GM19455 (cell line): ENCODE results near the gene OSBPL5.

Source experiments
- ATAC-seq: cut with Tn5 transposase; IDR thresholded peaks from one replicate; pipeline ENCODE4 v1.9.1; 2021; ENCODE audit not compliant: unreplicated experiment

Gene OSBPL5

DNA sequence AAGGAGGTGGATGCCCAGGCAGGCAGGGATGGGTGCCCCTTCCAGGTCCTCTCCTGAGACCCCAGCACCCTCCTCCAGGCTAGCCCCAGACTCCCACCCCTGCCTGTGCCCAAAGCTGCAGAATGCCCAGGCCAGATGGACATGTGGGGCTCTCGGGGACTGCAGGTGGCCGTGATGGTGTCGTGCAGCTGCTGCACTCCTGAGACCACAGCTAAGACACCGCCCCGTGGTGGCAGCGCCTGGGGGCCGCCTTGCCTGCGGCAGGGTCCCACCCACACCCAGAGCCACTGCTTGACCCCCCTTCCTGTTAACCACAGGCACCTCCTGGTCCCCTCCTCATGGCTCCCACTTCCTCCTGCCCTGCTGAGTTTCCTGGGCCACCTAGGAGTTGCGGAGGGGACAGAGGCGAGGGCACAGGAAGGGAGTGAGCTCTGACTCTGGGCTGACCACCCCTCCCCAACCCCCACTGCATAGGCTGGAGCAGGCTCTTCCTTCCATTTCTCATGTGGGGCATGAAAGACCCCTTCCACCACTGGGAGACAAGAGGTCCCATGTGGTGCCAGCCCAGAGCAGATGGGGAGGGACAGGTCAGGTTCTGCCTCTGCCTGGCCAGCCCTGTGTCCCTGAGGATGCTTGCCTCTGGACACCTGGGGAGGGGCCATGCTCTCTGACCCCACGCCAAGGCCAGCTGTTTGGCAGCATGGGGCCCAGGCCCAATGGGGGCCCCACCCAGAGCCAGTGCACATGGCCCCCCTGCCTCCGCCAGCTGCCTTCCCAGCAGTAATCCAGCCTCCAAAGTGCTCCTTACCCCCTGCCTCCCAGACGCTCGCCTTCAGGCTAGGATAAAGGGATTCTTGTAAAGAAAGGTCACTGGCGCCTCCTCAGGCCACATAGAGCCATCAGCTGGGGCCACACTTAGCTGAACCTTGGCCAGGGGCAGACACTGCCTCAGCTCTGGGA is 29.3 kb downstream of the OSBPL5 start:
- no peak for ATAC-seq

DNA sequence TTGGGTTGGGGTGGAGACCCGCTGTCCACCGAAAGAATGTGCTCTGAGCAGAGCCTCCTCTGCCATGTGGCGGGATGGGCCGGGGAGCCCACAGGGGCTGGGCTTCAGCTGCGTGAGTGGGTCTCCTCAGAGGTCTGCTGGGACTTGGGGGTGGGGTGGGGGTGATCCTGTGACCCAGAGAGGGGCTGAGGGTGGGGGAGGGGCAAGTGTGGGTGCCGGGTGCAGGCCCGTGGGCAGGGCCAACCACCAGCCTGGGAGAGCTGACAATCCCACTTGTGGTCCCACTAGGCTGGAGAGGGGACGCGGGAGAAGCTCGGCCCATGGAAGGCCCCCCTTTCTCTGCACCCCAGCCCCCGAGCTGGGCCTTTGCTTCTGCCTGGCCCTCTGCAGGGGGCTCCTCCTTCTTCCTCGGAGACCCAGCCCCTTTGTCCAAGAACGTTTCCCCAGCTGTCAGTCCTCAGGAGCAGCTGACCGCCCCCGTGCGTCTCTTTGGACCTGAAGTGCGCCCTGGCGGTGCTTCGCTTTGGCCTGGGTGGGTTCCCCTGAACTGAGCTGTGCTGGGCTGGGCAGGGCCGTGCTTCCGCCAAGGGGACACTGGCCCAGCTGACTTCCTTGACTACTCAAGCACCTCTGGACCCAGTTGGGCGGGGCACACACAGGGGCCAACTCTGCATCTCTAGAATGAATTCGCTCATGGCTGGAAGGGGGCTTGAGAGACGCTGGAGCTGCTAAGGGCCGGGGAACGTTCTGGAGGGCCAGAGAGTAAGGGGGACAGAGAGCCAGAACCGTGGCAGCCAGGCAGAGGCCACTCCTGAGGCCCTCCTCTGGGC is 30.2 kb downstream of the OSBPL5 start:
- no peak for ATAC-seq

DNA sequence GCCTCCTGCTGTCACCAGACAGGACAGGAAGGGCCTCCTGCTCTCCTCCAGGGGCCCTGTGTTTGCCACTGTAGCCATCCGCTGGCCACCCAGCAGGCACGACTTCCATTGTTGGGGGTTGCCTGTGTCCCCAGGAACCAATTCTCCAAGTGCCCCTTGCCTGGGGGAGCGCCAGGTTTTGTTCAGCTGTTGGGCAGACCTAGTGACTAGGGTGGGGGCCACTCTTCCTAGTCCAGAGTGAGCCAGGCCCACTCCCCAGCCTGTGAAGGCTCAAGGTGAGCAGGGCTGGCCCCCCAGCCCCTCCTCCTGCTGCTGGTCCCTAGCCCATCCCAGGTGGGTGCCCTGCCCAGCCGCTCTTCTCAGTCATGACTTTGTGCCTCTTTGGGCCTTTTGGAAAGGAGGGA is 30.9 kb downstream of the OSBPL5 start:
- no peak for ATAC-seq

DNA sequence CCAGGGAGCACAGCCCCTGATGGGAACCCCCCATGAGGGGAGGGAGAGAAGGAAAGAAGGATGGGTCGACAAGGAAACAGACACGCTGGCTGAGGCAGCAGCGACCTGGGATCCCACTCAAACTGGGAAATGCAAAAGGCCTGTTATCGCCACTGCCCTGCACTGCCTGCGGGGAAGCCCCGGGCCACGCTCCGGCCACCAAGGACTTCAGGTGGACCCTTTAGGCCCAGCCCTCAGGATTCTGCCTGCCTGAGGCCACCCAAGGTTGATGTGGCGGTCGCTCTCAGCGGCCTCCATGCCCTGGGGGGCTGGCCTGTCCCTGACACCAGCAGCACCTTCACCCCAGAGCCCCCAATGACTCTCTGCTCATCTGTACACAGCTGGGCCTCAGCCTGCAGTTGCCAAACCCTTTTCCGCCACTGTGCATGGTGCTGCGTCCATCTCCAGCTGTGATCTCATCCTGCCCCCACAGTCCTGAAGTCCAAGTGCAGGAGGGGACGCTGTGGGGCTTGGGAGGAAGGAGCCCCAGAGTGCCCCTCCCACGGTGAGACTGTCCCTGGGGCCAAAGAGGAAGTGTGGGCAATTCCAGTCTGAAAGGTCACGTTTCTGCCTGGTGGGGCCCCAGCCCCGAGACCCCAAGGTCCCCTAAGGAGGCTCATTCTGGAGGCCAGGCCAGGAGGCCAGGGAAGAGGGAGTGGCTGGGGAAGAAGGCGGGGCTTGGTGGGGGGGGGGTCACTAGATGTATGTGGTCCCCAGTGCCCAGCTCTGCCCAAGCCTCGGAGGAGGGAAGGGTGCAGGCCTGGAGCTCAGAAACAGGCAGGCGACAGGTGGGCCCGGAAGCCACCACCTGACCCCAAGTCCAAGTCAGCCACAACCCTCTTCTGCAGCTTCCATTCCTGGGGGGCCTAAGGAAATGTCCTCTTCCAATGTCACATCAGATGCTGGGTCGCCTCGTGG is 31.6 kb downstream of the OSBPL5 start:
- no peak for ATAC-seq

DNA sequence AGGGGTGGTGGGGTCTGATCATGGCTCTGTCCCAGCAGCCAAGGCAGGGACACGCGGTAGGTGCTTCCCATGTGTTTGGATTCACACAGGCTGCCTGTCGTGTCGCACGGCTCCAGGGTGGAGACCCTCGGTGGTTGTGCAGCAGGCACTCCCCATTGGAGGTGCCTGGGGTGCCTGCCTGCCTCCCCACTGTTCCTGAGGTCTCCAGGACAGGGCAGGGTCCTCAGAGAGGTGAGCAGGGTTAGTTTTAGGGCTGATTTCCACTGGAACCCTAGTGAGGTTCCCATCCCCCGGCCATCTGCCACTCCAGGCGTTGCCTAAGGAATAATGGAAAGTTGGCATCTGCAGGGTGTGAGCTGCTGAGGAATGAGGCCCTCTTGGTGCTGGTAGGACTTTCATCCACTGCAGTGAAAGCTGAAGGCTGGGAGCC is 32.3 kb downstream of the OSBPL5 start:
- no peak for ATAC-seq

DNA sequence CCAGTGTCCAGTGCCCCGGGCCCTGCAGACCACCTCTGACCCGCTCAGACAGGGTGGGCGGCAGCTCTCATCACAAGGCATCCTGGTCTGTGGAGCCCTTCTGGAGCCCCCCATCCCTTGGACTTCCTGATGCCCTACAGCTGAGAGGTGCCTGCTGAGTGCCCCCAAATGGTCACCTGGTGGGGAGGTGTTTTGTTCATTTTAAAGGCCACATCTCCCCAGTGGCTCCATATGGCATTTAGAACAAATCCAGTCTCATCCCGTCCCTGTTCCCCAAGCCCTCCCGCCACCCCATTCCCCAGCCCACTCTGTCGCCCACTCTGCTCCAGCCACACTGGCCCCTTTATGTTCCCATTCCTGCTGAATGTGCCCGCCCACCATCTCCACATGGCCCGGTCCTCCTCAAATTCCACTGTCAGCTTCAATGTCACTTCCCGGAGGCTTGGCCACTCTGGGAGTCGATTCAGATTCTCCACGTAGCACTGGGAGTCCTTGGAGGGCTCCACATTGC is 32.8 kb downstream of the OSBPL5 start:
- ATAC-seq: no peak

DNA sequence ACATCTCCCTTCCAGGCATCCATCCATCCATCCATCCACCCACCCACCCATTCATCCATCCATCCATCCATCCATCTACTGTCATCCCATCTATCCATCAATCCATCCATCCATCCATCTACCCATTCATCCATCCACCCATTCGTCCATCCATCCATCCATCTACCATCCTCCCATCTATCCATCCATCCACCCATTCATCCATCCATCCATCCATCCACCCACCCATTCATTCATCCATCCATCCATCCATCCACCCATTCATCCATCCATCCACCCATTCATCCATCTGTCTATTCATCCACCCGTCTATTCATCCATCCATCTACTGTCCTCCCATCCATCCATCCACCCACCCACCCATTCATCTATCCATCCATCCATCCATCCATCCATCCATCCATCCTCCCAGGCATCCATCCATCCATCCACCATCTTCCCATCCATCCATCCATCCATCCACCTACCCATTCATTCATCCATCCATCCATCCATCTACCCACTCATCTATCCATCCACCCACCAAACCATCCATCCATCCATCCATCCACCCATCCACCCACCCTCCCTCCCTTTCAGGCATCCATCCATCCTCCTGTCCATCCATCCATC is 33.7 kb downstream of the OSBPL5 start:
- no peak for ATAC-seq

DNA sequence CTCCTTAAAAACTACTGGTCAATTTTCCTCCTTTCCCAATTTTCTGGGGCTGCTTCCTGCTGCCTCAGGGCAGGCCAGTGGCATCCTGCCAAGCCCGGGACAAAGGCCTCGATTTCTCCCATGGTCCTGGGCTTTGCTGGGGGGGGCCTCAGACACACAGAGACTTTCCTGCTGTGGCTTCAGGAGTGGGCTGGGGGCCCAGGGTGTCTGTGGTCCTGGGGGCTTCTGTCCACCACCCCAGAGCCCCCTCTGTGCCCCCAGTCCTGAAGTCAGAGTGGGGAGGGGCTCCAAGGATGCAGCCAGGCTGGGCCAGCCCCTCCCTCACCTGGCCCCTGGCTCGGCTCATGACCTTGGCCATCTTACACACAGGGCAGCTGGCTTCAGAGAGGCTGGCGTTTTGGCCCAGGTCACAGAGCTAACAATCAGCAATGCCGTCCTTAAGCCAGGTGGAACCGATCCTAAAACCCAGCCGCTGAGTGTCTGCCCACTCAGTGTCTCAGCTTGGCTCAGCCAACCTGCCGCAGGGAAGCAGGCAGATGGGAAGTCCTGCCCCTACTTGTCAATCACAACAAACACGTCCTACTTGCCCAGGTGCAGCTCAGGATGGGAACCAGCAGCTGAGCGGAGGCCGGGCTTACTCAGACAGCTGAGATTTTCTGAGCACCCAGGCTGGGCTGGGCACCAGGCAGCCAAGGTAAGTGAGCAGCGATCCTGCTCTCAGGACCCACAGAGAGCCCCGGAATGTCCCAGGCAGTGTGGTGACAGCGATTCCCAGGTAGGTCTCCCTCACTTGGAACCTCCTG is 34.6 kb downstream of the OSBPL5 start:
- ATAC-seq: no peak

DNA sequence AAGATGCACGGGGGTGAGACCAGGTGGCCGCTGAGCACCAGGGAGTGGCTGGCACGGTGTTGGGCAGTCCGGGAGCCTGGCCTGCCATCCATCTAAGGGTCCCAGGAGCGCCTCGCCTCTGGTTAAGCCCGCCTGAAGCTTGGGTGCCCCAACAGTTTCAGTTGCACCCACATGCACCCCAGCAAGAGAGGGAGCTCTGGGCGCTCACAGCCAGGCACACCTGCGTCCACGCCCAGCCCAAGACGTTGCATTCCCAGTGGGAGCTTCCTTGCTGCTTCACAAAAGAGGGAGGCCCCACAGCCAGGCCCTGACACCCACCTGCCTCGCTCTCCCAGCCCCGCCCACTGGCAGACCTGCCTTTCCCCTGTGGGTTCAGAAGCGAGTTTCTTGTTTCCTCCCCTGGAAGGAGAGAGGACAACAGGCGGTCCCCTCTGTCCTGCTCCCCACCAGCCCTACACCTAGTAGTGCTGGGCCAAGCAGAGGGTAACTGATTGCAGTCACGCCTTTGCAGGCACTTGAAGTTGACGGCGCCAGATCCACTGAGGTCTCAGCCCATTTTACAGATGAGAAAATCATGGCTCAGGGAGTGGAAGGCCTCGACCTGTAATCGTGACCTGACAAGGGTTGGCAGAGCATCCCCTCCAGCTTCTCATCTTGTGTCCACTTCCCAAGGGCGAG is 35.4 kb downstream of the OSBPL5 start:
- no peak for ATAC-seq

DNA sequence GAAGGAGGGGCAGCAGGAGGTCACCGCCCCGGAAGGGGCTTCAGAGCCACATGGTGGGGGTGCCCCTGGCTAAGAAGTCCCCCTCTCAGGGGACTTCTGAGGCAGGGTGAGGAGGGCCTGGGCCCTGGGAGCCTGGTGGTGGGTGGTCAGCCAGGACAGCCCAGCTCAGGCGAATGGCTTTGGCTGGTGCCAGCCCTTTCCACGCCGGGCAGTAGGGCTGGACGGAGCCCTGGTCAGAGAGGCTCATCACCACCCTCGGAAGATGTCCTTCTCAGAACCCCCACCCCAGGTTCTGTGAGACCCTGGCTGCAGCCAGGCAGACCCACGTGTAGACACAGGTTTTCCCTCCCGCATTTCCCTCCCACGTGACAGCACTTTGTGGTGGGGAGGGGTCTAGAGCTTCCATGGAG is 35.9 kb downstream of the OSBPL5 start:
- no peak for ATAC-seq

DNA sequence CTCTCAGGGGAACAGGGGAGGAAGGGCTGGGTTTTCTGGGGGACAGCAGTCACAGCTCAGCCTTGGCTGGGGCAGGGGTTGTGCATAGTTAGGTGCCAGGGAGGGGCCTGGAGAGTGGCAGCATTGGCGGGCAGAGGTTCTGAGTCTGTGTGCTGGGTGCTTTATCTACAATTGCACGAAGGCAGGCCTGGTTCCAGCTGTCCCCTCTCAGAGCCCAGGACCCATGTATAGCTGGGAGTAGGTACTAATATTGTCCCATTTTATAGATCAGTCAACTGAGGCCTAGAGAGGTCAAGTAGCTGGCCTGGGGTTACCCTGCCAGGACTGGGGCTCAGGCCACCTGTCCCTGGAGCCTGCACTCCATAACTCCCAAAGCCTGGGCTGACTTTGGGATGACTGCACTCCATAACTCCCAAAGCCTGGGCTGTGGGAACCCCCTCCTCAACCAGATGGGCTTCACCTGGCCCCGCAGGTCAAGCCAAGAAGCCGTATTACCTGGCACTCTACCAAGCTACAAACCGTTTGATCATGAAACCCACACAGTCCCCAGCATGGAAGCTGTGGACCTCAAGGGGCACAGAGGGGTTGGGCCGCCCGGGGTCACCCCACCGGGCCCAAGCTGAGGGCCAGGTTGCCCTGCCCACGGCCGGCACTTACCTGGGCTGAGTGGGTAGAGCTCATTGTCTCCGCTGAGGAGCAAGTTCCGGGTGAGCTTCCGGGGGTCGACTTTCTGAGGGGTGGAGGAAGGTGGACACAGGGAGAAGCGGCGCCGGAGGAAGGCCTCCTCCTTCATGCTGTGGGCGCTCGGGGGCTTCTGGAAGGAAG is 36.5 kb downstream of the OSBPL5 start:
- ATAC-seq: no peak

DNA sequence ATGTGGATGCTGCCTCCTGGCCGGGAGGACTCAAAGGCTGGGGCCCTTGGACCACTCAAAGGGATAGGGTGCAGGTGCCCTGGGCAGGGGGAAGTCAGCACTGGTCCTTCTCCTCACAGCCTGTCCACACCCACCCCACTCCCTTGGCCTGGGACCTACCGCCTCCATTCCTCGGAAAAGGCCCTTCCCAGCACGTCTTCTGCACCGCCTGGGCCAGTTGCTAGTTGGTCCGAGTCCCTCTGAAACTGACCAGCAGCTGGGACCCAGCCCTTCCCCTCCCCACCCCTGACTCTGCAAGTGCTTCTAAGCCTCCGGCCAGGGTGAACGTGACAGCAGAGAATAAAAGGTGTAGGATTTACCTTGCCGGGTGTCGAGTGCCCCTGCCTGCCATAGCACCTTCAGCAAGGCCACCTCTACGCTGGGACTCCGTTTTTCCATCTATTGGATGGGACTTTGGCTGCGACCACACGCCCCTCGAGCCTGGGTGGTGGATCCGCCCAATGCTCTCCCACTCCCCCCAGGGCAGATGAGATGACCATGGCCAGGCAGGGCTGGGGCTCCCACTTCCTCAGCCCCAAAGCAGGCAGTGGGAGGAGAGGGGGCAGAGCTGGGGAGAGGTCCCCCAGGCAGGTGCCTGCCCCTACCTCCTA is 37.3 kb downstream of the OSBPL5 start:
- ATAC-seq: no peak

DNA sequence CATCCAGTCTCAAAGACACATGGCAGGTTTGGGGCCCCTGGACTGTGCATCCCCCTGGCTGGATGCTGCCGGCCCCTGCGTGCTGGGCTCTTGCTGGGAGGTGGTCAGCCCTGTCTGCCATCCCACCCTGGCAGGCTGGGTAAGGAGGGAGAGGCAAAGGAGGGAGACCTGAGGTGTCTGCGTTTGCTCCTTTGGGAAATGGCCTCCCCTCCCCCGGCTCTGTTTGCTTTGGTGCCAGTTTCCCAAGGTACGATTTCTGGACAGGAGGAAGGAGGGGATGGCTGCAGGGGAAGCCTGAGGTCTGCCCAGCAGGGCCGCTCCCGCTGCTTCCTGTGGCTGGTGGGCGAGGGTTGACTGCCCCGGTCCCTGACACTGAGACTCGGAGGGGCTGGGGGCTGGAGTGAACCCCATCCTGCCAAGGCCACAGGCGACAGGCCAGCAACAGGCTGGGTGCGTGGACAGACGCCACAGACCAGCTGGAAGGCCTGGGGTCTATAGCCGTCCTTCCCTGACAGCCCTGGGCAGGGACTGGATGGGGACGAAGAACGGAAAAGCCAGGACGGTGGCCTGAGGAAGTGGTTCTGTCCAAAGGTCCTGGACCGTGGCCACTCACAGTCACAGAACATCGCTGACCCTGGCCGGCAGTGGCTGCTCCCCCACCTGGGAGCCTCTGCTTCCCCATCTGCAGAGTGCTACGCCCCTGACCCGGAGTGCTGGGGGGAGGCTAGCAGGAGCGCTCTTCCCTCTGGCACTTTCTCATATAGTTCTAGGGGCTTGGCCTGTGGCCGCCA is 38.0 kb downstream of the OSBPL5 start:
- ATAC-seq: no peak

DNA sequence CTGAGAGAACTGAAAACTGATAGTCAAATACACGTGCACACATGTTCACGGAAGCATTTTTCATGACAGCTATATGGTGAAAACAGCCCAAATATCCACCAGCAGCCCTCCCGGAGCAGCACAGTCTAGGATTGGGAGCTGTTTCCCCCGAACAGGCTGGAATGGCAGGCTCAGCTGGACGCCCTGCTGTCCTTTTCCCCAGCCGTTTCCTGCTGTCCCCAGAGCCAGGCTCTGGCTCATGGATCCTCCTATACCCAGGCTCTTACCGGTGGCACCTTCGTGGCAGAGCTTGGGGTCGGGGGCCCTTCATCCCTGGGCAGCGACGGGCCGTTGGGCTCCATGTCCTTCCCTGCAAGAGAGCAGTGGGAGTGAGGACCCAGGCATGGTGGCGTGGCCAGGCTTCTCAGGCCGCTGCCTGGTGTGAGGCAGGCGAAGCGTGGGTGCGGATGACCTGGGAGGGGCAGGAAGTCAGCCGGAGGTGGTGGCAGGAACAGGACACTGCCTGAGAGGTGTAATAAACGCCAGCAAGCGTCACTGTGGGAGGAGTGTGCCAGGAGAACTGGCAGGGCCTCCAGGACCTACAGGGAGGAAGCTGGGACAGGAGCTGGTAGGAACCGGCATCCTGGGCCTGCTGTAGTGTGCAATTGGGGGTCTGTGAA is 38.8 kb downstream of the OSBPL5 start:
- no peak for ATAC-seq

DNA sequence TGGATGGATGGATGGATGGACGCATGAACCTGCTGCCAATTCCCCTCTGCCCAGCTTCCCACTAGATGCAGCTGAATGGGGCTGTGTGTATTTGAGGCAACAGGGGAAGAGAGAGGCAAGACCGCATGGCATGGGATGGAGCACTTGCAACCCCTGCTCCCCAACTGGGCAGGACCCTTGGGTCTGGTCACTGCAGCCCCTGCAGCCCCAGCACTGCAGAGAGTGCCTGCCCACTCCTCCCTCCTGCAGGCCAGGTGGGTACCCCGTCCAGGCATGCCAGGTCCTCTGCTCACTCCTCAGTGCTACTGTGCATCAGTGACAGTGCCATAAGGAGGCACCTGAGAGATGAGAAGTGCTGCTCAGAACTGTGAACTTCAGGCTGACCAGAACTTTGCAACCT is 40.3 kb downstream of the OSBPL5 start:
- no peak for ATAC-seq
